GM21360 (cell line): ENCODE results near the gene PCYOX1L.
"Not testable (repeated sequence)": the region's sequence is repeated elsewhere in the genome, so short reads cannot be mapped to it uniquely, and the experiment has no call there.

Experiments
- ATAC-seq: cut with Tn5 transposase; IDR thresholded peaks from one replicate; pipeline ENCODE4 v1.9.1; 2021; ENCODE audit warnings: mild to moderate bottlenecking, moderate library complexity; ENCODE audit not compliant: unreplicated experiment

PCYOX1L gene

DNA sequence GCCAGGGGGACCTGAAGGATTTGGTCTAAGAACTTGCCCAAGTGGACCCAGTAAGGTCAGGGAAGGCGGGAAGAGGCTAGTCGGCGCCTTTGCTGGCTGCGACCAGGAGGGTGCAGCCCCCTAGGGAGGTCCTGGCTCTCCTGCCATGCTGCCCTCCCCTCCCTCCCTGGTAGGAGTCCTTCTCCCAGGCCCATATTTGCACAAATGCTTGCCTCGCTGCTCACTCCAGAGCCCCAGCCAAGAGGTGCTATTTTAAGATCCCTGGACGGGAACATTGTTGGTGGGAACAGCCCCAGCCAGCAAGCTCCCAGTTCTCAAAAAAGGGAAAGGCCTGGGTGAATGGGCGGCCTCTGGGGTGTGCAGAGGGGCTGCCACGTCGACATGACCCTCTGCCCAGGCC lies 25.6 kb downstream of the PCYOX1L start:
- no peak for ATAC-seq

DNA sequence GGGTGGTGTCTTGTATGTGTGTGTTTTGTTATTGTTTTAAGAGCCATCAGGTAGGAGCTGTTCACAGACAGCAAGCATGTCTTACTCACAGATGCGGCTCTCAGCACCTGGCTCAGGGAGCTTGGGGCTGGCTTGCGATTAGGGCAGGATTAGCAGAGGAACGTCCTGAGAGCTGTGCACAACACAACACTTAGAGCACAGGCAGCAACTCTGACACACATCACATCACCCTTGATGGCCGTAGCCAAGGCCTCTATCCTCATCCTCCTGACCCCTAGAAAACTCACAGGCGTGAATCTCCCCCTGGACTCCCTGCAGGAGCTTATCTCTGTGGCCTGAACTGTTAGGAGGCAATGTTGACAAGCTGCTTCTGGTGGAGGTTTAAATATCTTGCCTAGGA lies 28.3 kb downstream of the PCYOX1L start:
- ATAC-seq = no peak

DNA sequence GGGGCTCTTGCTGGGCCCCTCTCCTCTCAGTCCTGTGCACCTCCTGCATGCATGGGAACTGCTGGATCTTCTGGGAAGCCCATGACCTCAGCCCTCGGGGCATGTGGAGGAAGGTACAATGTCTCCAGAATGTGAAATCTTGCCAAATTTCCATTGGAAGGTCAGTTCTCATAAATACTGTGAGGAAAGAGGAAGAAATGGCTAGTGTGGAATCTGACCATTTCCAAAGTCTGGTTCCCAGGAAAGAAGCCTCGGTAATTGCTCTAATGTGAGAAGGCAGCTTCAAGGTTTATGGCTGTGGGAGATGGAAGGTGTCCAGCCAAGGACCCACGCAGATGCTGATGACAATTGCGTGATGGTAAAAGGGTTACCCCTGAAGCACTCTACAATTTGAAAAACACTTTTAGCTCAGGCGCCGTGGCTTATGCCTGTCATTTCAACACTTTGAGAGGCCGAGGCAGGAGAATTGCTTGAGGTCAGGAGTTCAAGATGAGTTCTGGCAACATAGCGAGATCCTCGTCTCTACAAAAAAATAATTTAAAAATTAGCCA lies 29.3 kb downstream of the PCYOX1L start:
- no peak for ATAC-seq

DNA sequence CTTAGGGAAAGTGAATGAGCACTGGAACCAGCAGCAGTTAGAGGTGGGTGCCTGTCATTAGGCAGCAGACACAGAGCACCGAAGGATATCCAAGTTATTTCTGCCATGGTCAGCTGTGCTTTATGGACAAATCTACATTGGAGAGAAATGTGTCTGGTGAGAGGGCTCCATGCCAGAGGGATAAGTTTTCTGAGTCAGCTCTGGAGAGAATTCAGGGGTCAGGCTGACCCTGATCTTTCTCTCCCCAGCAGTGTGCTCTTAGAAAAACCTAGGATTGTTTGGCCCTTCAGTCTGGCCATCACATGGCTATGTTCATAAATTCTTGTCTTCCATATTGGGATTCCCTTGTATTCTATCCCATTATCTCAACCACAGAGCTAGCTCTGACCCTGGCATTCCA lies 30.1 kb downstream of the PCYOX1L start:
- ATAC-seq = no peak

- ATAC-seq = no peak
These were observed 30.8 kb downstream of the PCYOX1L start for GRCh38 chr5:149388498-149389190.

GRCh38 chr5:149389552-149390495 lies 32.0 kb downstream of the PCYOX1L start:
- no peak for ATAC-seq

- ATAC-seq = not testable (repeated sequence)
These were observed 33.2 kb downstream of the PCYOX1L start for GRCh38 chr5:149391076-149391475.

- no peak for ATAC-seq
These were observed 33.7 kb downstream of the PCYOX1L start for GRCh38 chr5:149391524-149391923.

GRCh38 chr5:149392718-149393117 lies 34.9 kb downstream of the PCYOX1L start:
- ATAC-seq = no peak

DNA sequence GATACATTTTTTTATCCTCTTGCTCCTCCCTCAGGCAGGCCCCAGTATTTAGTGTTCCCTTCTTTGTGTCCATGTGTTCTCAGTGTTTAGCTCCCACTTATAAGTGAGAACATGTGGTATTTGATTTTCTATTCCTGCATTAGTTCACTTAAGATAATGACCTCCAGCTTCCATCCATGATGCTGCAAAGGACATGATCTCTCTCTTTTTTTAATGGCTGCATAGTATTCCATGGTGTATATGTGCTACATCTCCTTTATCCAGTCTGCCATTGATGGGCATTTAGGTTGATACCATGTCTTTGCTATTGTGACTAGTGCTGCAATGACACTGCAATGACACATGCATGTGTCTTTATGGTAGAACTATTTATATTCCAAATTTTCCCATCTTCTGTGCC lies 37.1 kb downstream of the PCYOX1L start:
- not testable (repeated sequence) for ATAC-seq

DNA sequence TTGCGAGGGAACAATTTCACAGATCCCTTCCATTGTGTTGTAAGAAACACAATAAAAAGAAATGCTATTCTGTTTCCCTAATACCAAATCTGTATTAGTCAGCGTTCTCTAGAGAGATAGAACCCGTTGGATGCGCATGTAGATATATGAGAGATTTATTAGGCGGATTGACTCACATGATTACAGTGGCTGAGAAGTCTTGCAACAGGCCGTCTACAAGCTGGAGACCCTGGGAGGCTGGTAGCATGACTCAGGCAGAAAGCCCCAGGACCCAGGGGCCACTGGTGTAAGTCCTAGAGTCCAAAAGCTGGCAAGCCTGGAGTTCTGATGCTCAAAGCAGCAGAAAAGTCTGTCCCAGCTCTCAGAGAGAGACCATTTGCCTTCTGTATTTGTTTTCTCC lies 39.7 kb downstream of the PCYOX1L start:
- ATAC-seq = no peak

DNA sequence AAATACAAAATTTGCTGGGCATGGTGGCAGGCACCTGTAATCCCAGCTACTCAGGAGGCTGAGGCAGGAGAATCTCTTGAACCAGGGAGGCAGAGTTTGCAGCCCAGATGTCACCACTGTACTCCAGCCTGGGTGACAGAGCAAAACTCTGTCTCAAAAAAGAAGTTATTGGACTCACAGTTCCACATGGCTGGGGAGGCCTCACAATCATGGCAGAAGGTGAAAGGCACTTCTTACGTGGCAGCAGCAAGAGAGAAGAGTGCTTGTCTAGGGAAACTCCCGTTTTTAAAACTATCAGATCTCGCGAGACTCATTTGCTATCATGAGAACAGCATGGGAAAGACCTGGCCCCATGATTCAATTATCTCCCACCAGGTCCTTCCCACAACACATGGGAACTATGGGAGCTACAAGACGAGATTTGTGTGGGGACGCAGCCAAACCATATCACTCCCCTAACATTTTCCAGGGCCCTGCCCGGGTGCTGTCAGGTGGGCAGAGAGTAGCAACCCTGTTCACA lies 41.0 kb downstream of the PCYOX1L start:
- ATAC-seq = not testable (repeated sequence)

GRCh38 chr5:149399775-149400174 lies 41.9 kb downstream of the PCYOX1L start:
- ATAC-seq = no peak

DNA sequence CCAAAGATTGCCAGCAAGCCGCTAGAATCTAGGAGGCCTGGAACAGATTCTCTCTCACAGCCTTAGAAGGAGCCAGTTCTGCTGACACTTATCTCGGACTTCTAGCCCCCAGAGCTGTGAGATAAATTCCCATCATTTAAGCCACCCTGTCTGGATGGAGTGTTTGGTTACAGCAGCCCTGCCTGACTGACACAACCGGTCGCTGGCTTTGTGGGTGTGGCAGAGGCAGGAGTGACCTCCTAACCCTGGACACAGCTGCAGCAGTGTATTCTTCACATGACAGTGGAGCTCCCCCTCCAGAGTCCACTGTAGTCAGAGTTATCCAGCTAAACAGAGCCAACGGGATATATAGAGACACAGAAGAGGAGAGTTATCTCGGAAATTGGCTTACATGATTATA lies 42.5 kb downstream of the PCYOX1L start:
- no peak for ATAC-seq

DNA sequence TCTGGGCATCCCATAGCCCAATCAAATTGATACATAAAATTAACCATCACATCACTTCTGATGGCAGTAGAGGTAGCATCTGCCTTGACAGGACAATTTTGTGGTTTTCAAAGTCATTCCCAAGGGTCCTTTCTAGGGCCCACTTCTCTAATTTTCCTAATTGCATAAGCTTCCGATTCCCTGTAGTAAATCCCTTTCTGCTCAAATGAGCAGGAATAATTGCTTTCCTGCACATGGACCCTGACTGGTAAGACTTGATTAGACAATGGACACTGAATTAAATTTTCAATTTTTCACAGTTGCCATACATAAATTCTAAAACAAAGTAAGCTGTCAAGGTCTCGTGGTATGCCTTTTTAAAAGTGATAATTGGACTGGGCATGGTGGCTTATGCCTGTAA lies 43.2 kb downstream of the PCYOX1L start:
- no peak for ATAC-seq

DNA sequence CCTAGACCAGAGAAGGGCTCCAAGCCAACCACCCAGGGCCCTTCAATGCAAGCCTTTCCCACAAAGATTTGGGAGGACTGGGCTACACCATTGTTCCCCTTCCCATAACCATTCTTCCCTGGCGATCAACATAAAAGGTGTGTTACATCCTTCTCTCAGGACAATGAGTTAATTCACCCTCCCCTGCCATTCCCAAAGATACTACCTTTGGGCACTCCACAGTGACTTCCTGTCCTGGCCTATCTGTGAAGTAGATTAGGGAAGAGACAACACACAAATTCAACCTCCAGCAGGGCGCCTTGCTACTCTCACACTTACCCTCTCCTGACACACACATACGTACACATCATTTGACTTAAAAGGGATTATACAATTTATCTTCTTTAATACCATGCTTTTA lies 44.4 kb downstream of the PCYOX1L start:
- ATAC-seq = no peak

GRCh38 chr5:149403923-149404745 lies 46.3 kb downstream of the PCYOX1L start:
- ATAC-seq = no peak

DNA sequence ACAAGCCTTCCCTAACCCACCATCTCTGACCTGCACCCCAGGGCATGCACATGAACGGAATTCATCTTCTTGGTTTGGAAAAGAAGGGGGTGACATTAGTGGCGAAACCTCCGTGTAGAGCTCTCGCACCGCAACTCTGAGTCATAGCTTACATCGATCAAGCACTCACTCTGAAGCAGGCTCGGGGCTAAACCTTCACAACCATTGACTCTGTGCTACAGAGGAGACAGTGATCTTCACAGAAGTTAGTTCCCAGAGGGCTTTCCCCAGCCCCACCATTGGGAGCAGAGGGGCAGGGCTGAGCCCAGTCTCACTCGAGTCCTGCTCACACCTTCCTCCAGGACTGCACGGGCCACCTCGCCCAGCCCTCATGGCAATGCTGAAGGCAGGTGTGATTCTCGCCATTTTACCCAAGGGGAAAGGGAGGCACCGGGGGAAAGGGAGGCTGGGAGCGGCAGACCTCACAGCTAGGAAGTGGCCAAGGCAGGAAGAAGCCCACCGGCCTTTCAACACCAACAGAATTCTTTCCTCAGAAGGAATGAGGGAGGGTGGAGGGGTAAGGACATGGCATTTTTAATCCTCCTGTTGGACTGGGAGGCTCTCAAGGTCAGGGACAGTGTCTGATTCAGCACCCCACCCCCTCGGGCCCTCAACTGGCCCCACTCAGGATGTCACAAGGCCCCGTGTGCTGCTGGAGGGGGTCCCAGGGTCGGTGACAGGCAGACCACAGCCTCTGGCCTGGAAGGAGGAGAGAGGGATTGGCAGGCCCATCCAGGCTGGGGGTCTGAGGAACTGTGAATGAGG lies 47.1 kb downstream of the PCYOX1L start:
- no peak for ATAC-seq

- ATAC-seq = no peak
These were observed 47.8 kb downstream of the PCYOX1L start for GRCh38 chr5:149405550-149406202.
